Activated CD8-positive, alpha-beta memory T cell treated with anti-CD3 and anti-CD28 coated beads, Interleukin-2, amount 50 U/mL, for 24 hours (primary cell): Measurements from ENCODE around the gene SLC2A14.
"Not testable (repeated sequence)": the region's sequence is repeated elsewhere in the genome, so short reads cannot be mapped to it uniquely, and the experiment has no call there.

ENCODE experiments used
- DNase-seq: peaks from one replicate; pipeline ENCODE4 v3.0.0-alpha.2; 2020; ENCODE audit errors: extremely low read depth

Gene SLC2A14

GRCh38 chr12:7834701-7835100, 38.0 kb downstream of the SLC2A14 start:
- no peak for DNase-seq

DNA sequence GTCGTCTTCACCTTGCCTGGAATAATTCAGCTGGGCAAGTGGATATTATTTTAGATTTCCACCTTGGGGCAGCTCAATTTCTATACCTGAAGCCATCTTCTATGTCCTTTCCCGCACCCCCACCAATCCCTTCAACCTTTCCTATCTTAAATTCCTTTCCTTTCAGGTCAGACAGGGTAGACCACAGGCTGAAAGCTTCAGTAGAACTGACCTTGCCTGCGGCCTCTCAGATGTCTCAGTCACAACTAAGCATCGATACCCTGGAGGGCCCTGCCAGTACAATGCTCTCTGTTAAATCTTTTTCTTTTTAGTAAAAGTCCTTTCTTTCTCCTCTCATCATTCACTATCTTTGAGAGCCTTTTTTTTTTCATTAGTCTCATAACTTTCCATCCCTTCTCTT, 38.9 kb downstream of the SLC2A14 start:
- DNase-seq = no peak

DNA sequence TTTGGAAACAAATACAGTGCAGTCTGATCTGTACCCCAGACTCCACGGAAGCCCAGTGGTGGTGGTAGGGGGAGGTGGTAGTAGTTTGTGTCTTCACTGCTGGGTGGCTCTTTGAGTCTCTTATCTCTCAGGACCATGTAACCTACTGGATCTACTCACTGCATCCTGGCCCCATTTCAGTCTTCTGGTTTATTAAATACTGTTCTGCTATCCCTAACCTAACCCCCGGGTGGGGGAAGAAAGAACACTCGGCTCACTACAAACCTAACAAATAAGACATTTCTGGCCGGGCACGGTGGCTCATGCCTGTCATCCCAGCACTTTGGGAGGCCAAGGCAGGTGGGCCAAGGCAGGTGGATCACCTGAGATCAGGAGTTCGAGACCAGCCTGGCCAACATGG, 39.5 kb downstream of the SLC2A14 start:
- not testable (repeated sequence) for DNase-seq

DNA sequence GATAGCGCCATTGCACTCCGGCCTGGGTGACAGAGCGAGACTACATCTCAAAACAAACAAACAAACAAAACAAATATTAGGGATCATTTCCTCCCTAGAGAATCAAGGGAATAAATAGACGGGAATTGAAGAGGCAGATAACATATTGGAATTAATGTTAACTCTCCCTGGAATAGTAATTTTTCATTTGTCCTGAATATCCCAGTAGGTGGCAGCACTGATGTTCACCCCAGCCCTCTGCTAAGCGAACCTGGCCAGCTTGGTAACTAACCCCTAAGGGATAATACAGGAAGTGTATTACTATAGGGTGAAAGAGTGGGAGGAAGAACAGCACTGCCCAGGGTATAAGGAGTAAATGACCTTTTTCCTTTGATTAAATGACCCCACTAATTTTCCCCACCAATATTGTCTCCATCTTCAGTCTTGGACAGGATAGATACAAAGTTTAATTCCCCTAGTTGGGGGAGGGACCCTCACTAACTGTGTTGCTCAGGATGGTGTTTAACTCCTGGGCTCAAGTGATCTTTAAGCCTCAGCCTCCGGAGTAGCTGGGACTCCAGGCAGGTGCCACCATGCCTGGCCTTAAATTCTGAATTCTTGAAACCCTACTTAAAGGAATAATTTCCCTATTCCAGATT, 40.5 kb downstream of the SLC2A14 start:
- DNase-seq = no peak

GRCh38 chr12:7829737-7830136, 43.0 kb downstream of the SLC2A14 start:
- not testable (repeated sequence) for DNase-seq

DNA sequence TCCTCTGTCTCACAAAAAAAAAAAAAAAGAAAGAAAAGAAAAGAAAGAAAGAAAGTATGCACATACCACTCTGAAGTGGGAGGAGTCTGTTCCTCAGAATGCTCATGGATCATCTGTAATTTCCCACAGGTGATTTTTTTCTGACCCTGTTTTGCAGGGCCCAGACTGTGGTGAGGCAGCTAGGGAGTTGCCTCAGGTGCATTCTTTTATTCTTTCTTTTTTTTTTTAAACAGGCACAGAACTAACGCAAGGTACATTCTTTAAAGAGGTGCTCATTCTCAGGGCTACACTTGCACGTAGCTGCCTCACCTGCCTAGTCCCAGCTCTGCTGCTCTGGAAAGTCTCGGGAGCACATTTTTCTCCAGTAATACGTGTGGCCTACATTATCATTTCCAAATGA, 47.0 kb downstream of the SLC2A14 start:
- DNase-seq = not testable (repeated sequence)

DNA sequence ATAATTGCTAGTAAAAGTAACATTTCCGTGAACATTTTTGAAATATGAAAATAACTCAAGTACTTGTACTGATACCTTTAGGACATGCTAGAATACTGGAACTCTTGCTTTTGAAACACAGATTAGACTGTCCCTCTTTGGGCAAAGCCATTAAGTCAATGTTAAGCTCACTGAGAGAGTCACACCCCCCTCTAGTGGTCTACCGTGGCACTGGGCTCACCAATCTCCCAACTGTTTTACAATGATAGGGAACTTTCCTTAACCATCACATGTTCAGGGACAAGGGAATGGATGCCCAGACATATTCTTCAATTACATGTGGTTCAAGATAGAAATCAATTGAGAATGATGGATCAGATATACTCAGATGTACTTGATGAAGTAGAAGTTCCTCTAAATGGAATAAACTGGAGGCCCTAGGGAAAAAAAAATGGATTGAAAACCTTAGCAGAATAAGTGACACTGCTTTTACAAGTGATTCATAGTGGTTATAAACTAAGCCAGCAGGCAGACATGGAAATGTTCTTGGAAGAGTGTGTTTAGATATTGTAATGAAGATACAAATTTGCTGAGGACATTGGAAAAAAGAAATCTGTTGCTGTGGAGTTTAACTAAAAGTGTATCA, 65.7 kb downstream of the SLC2A14 start:
- DNase-seq = peak; percentile 21

DNA sequence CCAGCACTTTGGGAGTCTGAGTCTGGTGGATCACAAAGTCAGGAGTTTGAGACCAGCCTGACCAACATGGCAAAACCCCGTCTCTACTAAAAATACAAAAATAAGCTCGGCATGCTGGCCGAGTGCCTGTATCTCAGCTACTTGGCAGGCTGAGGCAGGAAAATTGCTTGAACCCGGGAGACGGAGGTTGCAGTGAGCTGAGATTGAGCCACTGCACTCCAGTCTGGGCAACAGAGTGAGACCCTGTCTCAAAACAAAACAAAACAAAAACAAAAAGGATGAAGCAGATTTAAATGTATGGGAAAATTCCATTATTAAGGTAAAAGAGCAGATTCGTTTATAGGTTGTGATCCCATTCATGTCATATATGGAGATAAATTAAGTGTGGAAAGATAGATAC, 66.4 kb downstream of the SLC2A14 start:
- not testable (repeated sequence) for DNase-seq

DNA sequence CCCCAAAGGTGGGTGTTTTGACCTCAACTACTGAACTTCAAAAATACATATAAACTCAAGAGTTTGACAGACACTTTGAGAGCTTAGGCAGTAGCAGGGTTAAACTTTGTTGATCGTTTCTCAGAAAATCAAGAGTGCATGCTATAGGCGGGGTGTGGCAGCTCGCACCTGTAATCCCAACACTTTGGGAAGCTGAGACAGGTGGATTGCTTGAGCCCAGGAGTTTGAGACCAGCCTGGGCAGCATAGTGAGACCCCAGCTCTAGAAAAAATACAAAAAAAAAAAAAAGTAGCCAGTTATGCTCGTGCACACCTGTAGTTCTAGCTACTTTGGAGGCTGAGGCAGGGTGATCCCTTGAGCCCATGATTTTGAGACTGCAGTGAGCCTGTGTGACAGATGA, 71.3 kb downstream of the SLC2A14 start:
- no peak for DNase-seq

DNA sequence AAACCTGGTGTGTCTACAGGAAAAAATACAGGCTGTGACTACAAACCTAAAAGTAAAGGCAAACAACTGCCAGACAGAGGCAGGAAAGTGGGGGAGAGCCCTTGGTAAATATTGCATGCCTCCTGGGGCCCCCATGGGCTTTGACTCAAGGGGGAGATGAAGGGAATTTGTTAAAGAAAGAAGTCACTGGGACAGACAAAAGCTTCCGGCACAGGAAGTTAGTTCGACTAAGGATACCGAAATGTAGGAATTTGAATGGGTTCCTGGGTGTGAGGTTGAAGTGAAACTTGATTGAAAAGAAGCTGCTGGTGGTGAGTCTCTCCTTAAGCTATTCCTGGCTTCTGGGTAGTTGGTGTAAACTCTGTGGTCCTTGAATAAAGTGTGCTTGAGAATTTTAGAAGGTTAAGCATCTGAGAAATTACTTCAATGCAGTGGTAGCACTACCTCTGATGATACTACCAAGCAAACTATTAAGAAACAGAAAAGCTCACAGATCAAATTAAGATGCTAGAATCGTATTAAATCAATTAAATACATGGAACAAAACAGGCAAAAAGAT, 73.9 kb downstream of the SLC2A14 start:
- not testable (repeated sequence) for DNase-seq

GRCh38 chr12:7797698-7798398, 74.9 kb downstream of the SLC2A14 start:
- DNase-seq = no peak

- not testable (repeated sequence) for DNase-seq
These were observed 75.4 kb downstream of the SLC2A14 start for GRCh38 chr12:7797269-7797668.

GRCh38 chr12:7793211-7793610, 79.5 kb downstream of the SLC2A14 start:
- DNase-seq = no peak

- DNase-seq = not testable (repeated sequence)
These were observed 83.7 kb downstream of the SLC2A14 start, which contains the start of gene NANOG for GRCh38 chr12:7788884-7789528. NANOG (plus strand) TSS chr12:7789402; CDS start chr12:7789615, 213 bp downstream.

DNA sequence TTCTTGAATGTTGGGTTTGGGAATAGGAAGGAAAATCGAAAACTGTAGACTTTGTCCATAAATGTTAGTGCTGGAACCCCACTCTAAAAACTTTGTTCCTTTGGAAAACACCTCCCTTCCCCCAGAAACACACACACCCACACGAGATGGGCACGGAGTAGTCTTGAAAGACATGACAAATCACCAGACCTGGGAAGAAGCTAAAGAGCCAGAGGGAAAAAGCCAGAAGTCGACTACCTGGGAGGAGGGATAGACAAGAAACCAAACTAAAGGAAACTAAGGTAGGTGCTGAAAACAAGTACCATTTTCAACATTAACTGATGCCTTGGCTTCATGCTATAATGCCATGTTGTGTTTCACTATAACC, 84.4 kb downstream of the SLC2A14 start:
- no peak for DNase-seq

DNA sequence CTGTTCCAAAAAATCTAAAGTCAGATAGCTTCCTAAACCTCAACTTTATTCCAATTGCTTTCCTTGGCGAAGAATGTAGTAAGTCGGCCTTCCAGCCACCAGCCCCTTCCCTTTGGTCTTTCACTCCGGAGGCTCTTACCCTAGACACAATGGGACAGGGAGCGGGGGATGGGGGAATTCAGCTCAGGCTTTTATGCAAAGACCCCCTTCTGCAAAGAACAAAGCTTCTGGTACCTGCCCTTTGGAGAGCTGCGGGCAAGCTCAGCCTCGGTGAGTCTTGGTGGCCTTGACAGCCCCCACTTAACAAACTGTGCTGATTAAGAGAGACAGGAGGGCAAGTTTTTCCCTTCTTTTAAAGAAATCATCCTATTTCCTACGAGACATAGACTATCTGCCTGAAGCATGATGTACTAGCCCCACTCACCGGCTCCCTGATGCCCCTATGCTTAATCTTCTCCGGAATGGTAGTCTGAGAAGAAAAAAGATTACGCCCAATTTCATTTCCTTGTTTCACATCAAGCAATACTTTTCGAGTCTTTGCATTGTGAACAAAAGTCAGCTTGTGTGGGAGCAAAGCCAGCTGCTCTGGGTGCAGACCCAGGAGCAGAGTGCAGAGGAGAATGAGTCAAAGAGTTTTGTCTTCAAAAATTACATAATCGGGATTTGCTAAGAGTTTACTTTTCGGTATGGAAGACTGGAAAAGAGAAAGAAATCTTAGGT, 85.0 kb downstream of the SLC2A14 start:
- no peak for DNase-seq

- no peak for DNase-seq
These were observed 88.0 kb downstream of the SLC2A14 start for GRCh38 chr12:7784701-7785100.

DNA sequence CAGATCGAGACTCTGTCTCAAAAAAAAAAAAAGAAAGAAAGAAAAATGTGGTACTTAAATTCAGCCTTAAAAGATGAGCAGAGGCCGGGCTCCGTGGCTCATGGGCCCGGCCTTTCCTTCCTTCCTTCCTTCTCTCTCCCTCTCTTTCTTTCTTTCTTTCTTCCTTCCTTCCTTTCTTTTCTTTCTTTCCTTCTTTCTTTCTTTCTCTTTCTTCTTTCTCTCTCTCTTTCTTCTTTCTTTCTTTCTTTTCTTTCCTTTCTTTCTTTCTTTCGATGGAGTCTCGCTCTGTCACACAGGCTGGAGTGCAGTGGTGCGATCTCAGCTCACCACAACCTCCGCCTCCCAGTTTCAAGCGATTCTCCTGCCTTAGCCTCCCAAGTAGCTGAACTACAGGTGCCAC, 89.3 kb downstream of the SLC2A14 start:
- not testable (repeated sequence) for DNase-seq

GRCh38 chr12:7782055-7782454, 90.7 kb downstream of the SLC2A14 start:
- DNase-seq = no peak

DNA sequence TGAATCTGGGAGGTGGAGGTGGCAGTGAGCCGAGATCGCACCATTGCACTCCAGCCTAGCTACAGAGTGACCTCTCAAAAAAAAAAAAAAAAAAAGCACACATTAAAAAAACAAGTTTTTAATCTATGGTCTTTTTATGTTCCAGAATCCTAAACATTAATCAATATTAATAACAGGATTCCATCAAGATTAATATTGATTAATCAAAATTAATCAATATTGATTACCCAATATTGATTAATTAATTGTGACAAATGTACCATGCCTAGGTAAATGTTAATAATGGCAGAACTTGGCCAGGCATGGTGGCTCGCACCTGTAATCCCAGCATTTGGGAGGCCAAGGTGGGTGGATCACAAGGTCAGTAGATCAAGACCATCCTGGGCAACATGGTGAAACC, 91.4 kb downstream of the SLC2A14 start:
- DNase-seq = no peak

DNA sequence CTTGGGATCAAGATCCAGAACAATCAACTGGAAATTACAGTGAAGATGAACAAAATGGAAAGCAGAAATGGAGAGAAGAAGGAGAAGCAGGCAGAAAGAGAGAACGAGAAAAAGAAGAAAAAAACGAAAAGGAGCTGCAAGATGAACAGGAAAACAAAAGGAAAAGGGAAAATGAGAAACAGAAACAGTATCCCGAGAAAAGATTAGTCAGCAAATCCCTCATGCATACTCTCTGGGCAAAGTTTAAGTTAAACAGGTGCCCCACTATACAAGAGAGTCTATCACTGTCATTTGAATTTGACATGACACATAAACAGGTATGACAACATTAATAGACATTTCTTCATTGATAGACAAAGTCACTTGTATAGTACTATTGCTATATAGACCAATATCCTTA, 102.7 kb downstream of the SLC2A14 start:
- no peak for DNase-seq
